ENCODE results near the gene C14orf132.

The C14orf132 gene

GRCh38 chr14:96040828-96041371 lies 1.7 kb downstream of the C14orf132 start:
- no peak for DNase-seq

- no peak for DNase-seq
Measured at GRCh38 chr14:96042248-96042930, 3.2 kb downstream of the C14orf132 start.

- DNase-seq = no peak
Measured at GRCh38 chr14:96046630-96047029, 7.5 kb downstream of the C14orf132 start.

- DNase-seq = no peak
Measured at GRCh38 chr14:96047101-96047500, 7.9 kb downstream of the C14orf132 start.

- no peak for DNase-seq
Measured at GRCh38 chr14:96049932-96050331, 10.8 kb downstream of the C14orf132 start.

- no peak for DNase-seq
Measured at GRCh38 chr14:96050482-96050881, 11.3 kb downstream of the C14orf132 start.

GRCh38 chr14:96051231-96051630 lies 12.1 kb downstream of the C14orf132 start:
- DNase-seq = no peak

GRCh38 chr14:96051642-96052540 lies 12.7 kb downstream of the C14orf132 start:
- no peak for DNase-seq

GRCh38 chr14:96052541-96053247 lies 13.5 kb downstream of the C14orf132 start:
- no peak for DNase-seq

GRCh38 chr14:96053248-96053599 lies 14.1 kb downstream of the C14orf132 start:
- no peak for DNase-seq

- DNase-seq = no peak
Measured at GRCh38 chr14:96053600-96054381, 14.6 kb downstream of the C14orf132 start.

- no peak for DNase-seq
Measured at GRCh38 chr14:96054661-96055060, 15.5 kb downstream of the C14orf132 start.

- DNase-seq = no peak
Measured at GRCh38 chr14:96055065-96055752, 16.0 kb downstream of the C14orf132 start.

GRCh38 chr14:96055753-96056508 lies 16.8 kb downstream of the C14orf132 start:
- DNase-seq = no peak

- no peak for DNase-seq
Measured at GRCh38 chr14:96056509-96057422, 17.6 kb downstream of the C14orf132 start.

GRCh38 chr14:96057738-96058137 lies 18.6 kb downstream of the C14orf132 start:
- DNase-seq = no peak

- no peak for DNase-seq
Measured at GRCh38 chr14:96058576-96059200, 19.5 kb downstream of the C14orf132 start.

GRCh38 chr14:96059519-96060135 lies 20.5 kb downstream of the C14orf132 start:
- no peak for DNase-seq

Data from NCI-H774 (cell line).